Naive thymus-derived CD8-positive, alpha-beta T cell (primary cell): Measurements from ENCODE around the gene TJP2. TPM values are rescaled to one million over a fixed set of nuclear protein-coding genes. Genes with fewer than 3 reads are reported as not detected.
A peak's percentile ranks its signal among the peaks of the same experiment; 100 is the strongest.
"Not testable (repeated sequence)": the region's sequence is repeated elsewhere in the genome, so short reads cannot be mapped to it uniquely, and the experiment has no call there.

ENCODE experiments used
- ATAC-seq, 2 donors: fragments of 150-1000 bp; cut with Tn5 transposase in 1 of 2; sonication (Bioruptor Pico), chemical (Tn5 transposase) in 1 of 2; 1 replicate in 1 of 2; 2 replicates in 1 of 2; pipeline ENCODE4 v1.10.0; 2021; ENCODE audit warnings: mild to moderate bottlenecking in 2 of 2, moderate library complexity in 2 of 2
- POLR2A ChIA-PET: fragments of 350-600 bp; sonication (Branson Sonifier 250); formaldehyde crosslinking; loops from one replicate; lab custom pipeline; 2021; ENCODE audit warnings: antibody characterized with exemption; lab: Charles Lee
- DNase-seq, 10 donors: peaks; one replicate each; pipeline versions ENCODE4 v3.0.0 to v3.0.0-alpha.2; 2020 to 2022
- H3K27ac Mint-ChIP-seq, 10 donors: one replicate each; pipeline ENCODE4 v1.8.0; 2020 to 2022; ENCODE audit warnings: mild to moderate bottlenecking in 10 of 10, mixed read lengths in 10 of 10, moderate library complexity in 4 of 10, inconsistent platforms in 1 of 10
- H3K27me3 Mint-ChIP-seq, 5 donors: one replicate each; pipeline ENCODE4 v1.8.0; 2021 to 2022; ENCODE audit warnings: mixed read lengths in 5 of 5
- H3K36me3 Mint-ChIP-seq, 3 donors: one replicate each; pipeline ENCODE4 v1.8.0; 2020 to 2022; ENCODE audit warnings: mixed read lengths in 3 of 3, mild to moderate bottlenecking in 2 of 3, inconsistent platforms in 1 of 3
- H3K4me1 Mint-ChIP-seq, 4 donors: one replicate each; pipeline ENCODE4 v1.8.0; 2021 to 2022; ENCODE audit warnings: mixed read lengths in 4 of 4
- H3K4me3 Mint-ChIP-seq, 10 donors: one replicate each; pipeline ENCODE4 v1.8.0; 2020 to 2022; ENCODE audit warnings: mild to moderate bottlenecking in 10 of 10, mixed read lengths in 10 of 10, moderate library complexity in 6 of 10, inconsistent platforms in 1 of 10
- H3K9me3 Mint-ChIP-seq, 9 donors: one replicate each; pipeline ENCODE4 v1.8.0; 2020 to 2022; ENCODE audit warnings: mixed read lengths in 9 of 9, mild to moderate bottlenecking in 3 of 9, inconsistent platforms in 1 of 9, moderate library complexity in 1 of 9
- polyA plus RNA-seq, 3 donors: library from polyadenylated mRNA; unstranded; fragments of 300-500 nt; fragmentation: Illumina TruSeq; gene quantifications; one replicate each; pipeline ENCODE4 v1.2.3, GENCODE V29; 2021
- total RNA-seq, 8 experiments: library from RNA in 2 of 8; stranded (reverse) in 2 of 8; gene quantifications; one replicate each; pipeline ENCODE4 v1.2.3 and lab custom pipeline; 2021 to 2026

TJP2 gene
- total and polyA plus RNA-seq, 5 experiments from 2014 or later: 0.14 to 4.2 (median 2.2) TPM; not detected in 1

DNA sequence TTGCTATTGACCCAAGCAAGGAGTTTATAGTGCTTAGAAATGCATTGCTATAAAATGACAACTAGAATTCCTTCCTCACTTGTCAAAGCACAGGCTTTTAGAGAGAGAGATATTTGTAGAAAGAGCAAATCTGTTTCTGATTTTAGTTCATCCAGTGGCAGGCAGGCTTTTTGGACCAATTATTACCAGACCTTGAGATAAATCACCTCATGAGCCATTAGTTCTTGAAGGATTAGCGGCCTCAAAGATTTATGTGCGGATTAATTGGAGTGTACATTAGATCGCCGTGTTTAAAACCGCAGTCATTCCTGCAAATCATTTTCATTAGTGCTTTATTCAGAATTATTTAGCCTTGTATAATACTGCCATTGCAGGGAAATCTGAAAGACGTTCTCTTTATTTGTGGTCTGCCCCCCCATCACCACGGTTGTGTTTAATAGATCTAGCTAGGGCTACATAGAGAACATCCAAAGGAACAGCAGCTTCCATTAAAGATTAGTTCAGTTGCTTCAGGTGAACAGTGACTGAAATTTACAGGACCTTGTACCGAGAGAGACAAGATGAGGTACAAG, 28.8 kb upstream of the TJP2 start:
- Mint-ChIP-seq H3K36me3 (no peaks in the 10 kb centered on the region), H3K27me3 (no peaks in the 10 kb centered on the region), H3K4me1 (peaks cover 0 to 6% (median 0%) of the 10 kb centered on the region in 4 donors), H3K27ac (no peak overlapping the region), H3K9me3 (no peaks in the 10 kb centered on the region), H3K4me3 (no peak overlapping the region)
- no peak for DNase-seq
- ATAC-seq: no peak
- POLR2A ChIA-PET: no interaction called here

DNA sequence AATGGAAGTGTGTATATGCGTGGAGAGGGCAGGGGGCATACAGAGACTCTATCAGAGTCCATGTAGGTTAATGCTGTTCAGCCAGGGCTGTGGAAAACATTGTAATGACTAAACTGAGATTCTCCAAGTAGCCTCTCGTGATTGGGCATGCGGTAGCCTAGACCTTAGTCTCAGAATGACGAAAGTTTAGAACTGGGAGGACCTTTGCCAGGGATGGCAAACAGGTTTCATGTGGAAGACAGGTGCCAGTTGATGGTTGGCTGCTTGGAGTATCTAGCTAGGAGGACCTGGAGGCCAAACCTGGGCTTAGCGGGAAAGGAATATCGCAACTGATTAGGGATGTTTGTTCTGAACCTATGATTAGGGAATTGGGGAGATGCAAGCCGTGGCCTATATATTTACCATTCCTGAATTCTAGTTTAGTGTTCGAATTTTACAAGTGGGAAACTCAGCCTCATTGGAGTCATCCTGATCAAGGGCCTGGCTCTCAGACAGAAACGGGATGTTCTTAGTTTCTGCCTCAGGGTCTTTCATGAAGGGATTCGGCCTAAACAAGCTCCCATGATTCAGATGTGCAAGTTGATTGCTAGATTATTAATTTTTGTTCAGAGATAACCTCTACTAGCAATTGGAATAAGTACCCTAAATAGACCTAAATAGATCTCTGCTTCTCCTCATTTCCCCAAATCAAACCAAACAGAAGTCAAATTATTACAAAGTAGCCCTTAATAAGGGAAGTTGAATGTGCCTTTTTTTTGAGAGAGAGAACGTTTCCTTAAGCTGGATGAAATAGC, 26.8 kb upstream of the TJP2 start:
- Mint-ChIP-seq H3K27ac (no peak overlapping the region), H3K4me1 (peaks cover 0 to 3% (median 0%) of the 10 kb centered on the region in 4 donors), H3K36me3 (peaks cover 0 to 9% (median 6%) of the 10 kb centered on the region in 3 donors), H3K4me3 (no peak overlapping the region), H3K9me3 (no peaks in the 10 kb centered on the region), H3K27me3 (no peaks in the 10 kb centered on the region)
- POLR2A ChIA-PET: no interaction called here
- no peak for ATAC-seq
- DNase-seq: no peak

DNA sequence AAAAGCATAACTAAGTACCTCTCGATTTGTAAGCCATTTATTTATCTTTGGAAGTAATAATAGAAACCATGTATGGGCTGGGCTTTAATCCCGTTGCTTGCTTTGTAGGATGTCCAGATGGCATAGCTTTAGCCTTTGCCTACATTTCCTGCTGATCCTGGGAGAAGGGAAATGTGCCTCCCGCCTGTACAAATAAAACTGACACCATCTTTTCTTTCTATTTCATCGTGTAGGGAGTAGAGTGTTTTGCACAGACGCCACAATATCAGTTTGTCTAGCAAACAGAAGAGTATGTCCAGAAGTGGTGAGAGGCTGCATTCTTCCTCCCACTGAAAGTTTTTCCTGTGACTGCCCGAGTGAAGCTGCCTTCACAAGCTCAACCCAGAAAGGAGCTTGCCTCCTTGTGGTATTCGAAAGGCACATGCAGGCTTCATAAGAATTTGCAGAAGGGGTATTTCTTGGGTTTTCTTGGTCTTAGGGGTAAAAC, 24.7 kb upstream of the TJP2 start:
- Mint-ChIP-seq H3K4me1 (no peaks in the 10 kb centered on the region), H3K27ac (no peak overlapping the region), H3K36me3 (peaks cover 0 to 11% (median 10%) of the 10 kb centered on the region in 3 donors)

DNA sequence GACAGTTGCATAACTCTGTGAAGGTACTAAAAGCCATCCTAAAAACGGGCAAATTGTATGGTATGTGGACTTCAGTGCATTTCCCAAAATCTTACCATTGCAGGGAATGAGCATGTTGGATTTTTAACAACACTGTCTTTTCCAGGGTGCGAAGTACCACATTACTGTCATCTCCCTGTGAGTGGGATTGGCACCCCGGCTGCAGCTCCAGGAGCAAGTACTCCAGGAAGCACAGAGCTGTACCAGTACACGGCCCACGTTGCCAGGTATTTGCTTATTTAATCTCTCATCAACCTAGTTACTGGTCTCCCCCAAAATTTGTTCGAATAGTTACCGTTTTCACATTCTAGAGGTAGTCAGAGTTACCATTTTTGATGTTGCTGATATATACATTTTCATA, 22.6 kb upstream of the TJP2 start:
- H3K27ac Mint-ChIP-seq: no peak overlapping the region
- H3K4me3 Mint-ChIP-seq: no peak overlapping the region
- no peaks in the 10 kb centered on the region for H3K27me3 Mint-ChIP-seq
- no peak for ATAC-seq
- H3K36me3 Mint-ChIP-seq: peaks cover 0 to 16% (median 10%) of the 10 kb centered on the region in 3 donors
- H3K9me3 Mint-ChIP-seq: no peaks in the 10 kb centered on the region
- DNase-seq: no peak
- POLR2A ChIA-PET: no interaction called here
- H3K4me1 Mint-ChIP-seq: no peaks in the 10 kb centered on the region

More for the DNA sequence above, 24.7 kb upstream of the TJP2 start:
- POLR2A ChIA-PET: no interaction called here
- ATAC-seq: no peak
- no peak for DNase-seq
- no peak overlapping the region for H3K4me3 Mint-ChIP-seq
- H3K9me3 Mint-ChIP-seq: no peaks in the 10 kb centered on the region
- no peaks in the 10 kb centered on the region for H3K27me3 Mint-ChIP-seq

DNA sequence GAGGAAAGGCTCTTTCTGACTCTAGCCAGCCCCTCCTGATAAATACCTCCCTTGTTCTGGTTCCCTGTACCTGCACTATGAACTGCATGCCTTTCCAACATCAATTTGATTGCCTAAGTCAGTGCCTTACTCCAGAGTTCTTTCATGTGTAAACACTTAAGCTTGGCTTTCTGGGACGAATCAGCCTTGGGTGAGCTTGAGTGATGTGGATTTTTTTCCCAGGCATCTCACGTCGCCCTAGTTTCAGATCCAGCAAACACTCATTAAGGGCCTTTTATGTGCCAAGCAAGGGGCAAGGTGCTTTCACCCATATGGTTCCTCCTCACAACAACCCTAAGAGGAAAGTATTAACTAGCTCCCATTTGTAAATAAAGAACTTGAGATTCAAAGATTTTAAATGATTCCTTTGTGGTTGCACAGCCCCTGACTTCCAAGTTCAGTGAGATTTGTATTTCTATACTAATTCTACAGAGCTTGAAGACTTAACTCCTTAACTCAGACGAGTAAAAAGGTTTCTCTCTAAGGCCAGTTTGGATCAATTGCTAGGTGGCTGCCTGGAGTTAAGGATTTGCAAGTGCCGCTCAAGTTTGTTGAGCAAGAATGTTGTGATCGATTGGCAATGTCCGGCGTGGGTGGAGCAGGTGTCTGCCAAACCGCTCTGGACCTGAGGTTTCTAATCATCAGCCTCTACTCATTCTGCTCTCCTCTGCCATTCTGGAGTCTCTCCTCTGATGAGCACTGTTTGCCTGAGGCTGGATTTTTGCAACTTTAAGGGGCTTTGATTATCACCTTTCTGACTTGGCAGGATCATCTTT, 20.2 kb upstream of the TJP2 start:
- Mint-ChIP-seq H3K36me3 (peaks cover 0 to 16% (median 10%) of the 10 kb centered on the region in 3 donors), H3K4me3 (no peak overlapping the region), H3K27ac (no peak overlapping the region), H3K4me1 (no peaks in the 10 kb centered on the region), H3K27me3 (no peaks in the 10 kb centered on the region), H3K9me3 (no peaks in the 10 kb centered on the region)
- POLR2A ChIA-PET: no interaction called here
- DNase-seq (no peak), ATAC-seq (no peak)

DNA sequence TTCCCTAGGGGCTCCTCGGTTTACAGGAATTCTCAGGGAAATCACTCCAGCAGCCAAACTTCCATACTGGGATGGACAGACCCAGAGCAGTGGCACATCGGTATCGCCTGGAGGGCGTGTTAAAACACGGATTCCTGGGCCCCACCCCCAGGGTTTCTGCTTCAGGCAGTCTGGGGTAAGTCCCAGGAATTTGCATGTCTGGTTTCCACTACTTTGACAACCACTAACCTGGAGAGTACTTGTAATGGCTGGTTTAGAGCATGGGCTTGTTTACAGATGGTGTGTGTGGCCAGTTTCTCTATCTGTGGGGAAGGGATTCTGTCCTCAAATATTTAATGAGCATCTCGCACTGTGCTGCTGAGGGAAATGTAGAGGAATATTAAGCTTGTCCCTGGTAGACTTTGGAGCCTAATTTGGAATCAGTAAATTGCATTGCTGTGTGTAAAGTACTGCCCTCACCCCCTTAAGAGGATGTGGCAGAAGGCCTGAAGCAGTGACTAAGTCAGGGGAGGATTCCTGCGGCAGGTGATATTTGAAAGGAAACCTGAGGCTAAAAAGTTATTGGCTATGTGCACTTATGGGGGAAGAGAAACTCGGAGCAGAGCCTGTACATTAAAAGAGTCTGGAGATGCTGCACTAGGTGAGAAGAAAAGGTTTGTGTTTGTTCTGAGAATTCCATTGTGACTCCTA, 18.6 kb upstream of the TJP2 start:
- peak overlapping the region in 1 of 10 donors; percentile 74 for H3K27ac Mint-ChIP-seq
- POLR2A ChIA-PET: no interaction called here
- no peak for DNase-seq
- no peaks in the 10 kb centered on the region for H3K4me1 Mint-ChIP-seq
- no peaks in the 10 kb centered on the region for H3K9me3 Mint-ChIP-seq
- H3K36me3 Mint-ChIP-seq: peaks cover 3 to 20% (median 10%) of the 10 kb centered on the region in 3 donors
- H3K27me3 Mint-ChIP-seq: no peaks in the 10 kb centered on the region
- no peak for ATAC-seq
- H3K4me3 Mint-ChIP-seq: no peak overlapping the region

DNA sequence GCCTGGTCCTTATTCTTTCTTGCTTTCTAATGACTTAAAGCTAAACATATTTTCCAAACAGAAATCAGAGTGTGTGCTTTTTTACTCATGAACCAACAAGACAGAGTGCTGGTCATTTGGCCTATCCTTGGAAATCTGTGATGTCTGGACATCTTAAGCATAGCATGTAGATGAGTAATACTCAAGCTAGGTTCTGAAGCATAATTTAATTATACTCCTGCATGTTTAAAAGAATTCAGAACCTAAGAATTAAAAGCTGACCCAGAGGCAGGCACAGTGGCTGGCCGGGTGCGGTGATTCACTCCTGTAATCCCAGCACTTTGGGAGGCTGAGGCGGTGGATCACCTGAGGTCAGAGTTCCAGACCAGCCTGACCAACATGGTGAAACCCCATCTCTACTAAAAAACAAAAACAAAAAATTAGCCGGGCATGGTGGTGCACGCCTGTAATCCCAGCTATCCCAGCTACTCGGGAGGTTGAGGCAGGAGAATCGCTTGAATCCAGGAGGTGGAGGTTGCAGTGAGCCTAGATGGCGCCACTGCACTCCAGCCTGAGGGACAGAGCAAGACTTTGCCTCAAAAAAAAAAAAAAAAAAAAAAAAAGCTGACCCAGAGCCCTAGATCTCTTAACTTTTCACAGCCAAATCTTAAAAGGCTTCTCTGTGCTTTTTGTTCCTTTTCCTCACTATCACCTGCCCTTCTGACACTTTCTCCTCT, 16.2 kb upstream of the TJP2 start:
- POLR2A ChIA-PET: no interaction called here
- H3K4me3 Mint-ChIP-seq: no peak overlapping the region
- DNase-seq: no peak
- no peak overlapping the region for H3K27ac Mint-ChIP-seq
- peaks cover 2 to 10% (median 8%) of the 10 kb centered on the region in 3 donors for H3K36me3 Mint-ChIP-seq
- no peak for ATAC-seq
- no peaks in the 10 kb centered on the region for H3K4me1 Mint-ChIP-seq
- no peaks in the 10 kb centered on the region for H3K27me3 Mint-ChIP-seq
- H3K9me3 Mint-ChIP-seq: no peaks in the 10 kb centered on the region

DNA sequence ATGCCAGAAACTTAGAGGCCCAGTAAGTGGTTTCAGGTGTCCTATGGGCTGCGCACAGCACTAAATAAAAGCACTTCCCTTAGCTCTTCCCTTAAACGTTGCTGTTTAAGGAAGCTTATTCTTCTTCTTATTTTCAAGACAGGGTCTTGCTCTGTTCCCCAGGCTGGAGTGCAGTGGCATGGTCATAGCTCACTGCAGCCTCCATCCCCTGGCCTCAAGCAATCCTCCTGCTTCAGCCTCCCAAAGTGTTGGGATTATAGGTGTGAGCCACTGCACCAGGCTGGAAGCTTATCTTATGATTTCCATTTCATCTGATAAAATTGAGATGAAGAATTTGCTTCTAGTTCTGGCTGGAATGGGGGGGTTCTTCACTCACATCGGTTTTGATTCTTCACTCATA, 15.6 kb upstream of the TJP2 start:
- no peak for ATAC-seq
- Mint-ChIP-seq H3K27me3 (no peaks in the 10 kb centered on the region), H3K4me3 (no peak overlapping the region), H3K9me3 (no peaks in the 10 kb centered on the region), H3K4me1 (no peaks in the 10 kb centered on the region), H3K27ac (no peak overlapping the region), H3K36me3 (peaks cover 2 to 10% (median 8%) of the 10 kb centered on the region in 3 donors)
- POLR2A ChIA-PET: no interaction called here
- no peak for DNase-seq

DNA sequence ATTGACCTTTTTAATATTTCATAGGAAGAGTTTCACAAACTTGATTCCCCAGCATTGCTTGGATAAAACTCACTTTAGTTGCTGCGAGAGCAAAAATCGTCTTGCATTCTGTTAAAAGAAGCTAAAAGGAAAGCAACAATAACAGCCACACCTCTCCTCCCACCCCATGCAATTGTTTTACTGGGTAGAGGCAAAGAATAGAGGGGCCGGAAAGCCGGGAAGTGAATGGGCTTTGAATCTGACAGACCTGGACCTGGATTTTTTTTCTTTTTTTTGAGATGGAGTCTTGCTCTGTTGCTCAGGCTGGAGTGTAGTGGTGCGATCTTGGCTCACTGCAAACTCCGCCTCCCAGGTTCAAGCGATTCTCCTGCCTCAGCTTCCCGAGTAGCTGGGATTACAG, 9.5 kb upstream of the TJP2 start:
- H3K9me3 Mint-ChIP-seq, POLR2A ChIA-PET, DNase-seq, H3K27ac Mint-ChIP-seq, ATAC-seq, H3K36me3 Mint-ChIP-seq, H3K27me3 Mint-ChIP-seq, H3K4me3 Mint-ChIP-seq: not testable (repeated sequence)
- peaks cover 5 to 14% (median 14%) of the 10 kb centered on the region in 4 donors for H3K4me1 Mint-ChIP-seq

DNA sequence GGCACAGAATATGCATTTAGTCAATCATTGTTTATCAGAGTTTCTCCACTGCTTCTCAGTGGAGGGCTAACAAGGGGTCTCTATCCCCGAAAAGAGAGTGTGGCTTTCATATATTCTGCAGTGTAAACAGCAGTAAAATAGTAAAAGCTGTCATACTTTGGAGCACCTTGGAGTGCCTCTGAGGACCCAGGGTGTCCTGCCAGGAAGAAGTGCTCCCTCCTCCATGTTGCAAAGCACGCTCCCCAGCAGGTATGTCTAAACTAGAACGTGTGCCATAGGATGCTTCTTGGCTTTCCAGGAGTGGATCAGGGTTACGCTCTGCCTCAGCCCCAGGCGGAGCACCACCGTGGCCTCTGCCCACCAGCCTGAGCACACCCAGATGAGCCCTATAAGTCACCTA, 8.5 kb upstream of the TJP2 start:
- no peak for ATAC-seq
- peaks cover 0 to 5% (median 2%) of the 10 kb centered on the region in 5 donors for H3K27me3 Mint-ChIP-seq
- no peak overlapping the region for H3K4me3 Mint-ChIP-seq
- POLR2A ChIA-PET: no interaction called here
- peaks cover 0 to 4% (median 1%) of the 10 kb centered on the region in 3 donors for H3K36me3 Mint-ChIP-seq
- H3K9me3 Mint-ChIP-seq: no peaks in the 10 kb centered on the region
- no peak overlapping the region for H3K27ac Mint-ChIP-seq
- H3K4me1 Mint-ChIP-seq: peaks cover 5 to 16% (median 14%) of the 10 kb centered on the region in 4 donors
- no peak for DNase-seq

DNA sequence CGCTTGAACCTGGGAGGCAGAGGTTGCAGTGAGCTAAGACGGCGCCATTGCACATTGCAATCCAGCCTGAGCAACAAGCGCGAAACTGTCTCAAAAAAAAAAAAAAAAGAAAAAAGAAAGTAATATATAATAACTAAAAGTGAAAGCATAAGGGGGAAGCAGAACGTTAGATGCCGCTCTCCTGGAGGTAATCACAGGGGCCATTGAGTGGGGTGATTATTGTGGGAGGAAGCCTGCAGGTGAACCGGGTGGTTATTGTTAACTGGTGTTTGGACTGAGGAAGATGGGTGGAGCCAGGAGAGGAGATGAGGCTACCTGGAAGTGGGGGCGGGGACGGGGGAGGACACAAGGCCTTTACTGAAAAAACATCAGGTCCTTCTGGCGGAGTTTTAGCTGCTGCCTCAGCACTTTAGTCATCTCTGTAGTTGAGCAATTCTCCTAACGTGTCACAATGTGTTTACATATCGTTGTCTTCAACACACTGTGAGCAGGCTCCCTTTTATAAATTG, 5.3 kb upstream of the TJP2 start:
- POLR2A ChIA-PET: no interaction called here
- peaks cover 9 to 30% (median 21%) of the 10 kb centered on the region in 4 donors for H3K4me1 Mint-ChIP-seq
- H3K4me3 Mint-ChIP-seq: peak overlapping the region; percentile 72 to 90 (median 85)
- H3K36me3 Mint-ChIP-seq: peaks cover 0 to 4% (median 0%) of the 10 kb centered on the region in 3 donors
- DNase-seq (peak in 5 of 10 donors; percentile 5 to 34 (median 23)), ATAC-seq (peak; percentile 47 to 78)
- H3K27ac Mint-ChIP-seq: peak overlapping the region; percentile 4 to 87 (median 73)
- peaks cover 21 to 32% (median 22%) of the 10 kb centered on the region in 5 donors for H3K27me3 Mint-ChIP-seq
- H3K9me3 Mint-ChIP-seq: no peaks in the 10 kb centered on the region

DNA sequence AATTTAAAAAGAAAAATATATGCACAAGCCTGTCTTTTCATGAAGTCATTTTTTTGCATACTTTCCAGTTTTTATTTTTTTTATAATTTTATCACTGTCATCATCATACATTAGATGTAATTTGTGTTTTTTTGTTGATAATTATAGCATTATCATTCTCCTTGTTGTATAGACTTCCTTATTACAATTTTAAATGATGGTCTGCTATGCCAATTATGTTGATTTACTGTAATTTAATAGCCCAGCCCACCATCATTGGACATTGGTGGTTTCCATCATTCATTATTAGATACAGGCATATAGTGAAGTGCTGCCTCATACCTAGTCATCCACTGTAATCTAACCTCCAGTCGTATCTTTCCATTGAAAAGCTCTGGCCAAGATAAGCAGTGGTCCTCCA, 3.8 kb upstream of the TJP2 start:
- no peak for DNase-seq
- peaks cover 21 to 45% (median 28%) of the 10 kb centered on the region in 5 donors for H3K27me3 Mint-ChIP-seq
- peaks cover 0 to 4% (median 0%) of the 10 kb centered on the region in 3 donors for H3K36me3 Mint-ChIP-seq
- POLR2A ChIA-PET: no interaction called here
- no peaks in the 10 kb centered on the region for H3K9me3 Mint-ChIP-seq
- no peak overlapping the region for H3K27ac Mint-ChIP-seq
- peaks cover 12 to 41% (median 32%) of the 10 kb centered on the region in 4 donors for H3K4me1 Mint-ChIP-seq
- ATAC-seq: no peak
- no peak overlapping the region for H3K4me3 Mint-ChIP-seq
